GM12873 (cell line): Measurements from ENCODE around the gene ERC2.
A peak's percentile ranks its signal among the peaks of the same experiment; 100 is the strongest.

Source experiments
- CTCF ChIP-seq: IDR thresholded peaks from 2 replicates; pipeline ENCODE4 v1.5.1; 2012; ENCODE audit warnings: low read depth, mild to moderate bottlenecking, moderate library complexity, low read length, control low read depth; ENCODE audit not compliant: insufficient read depth; ENCODE audit errors: missing control alignments

The ERC2 gene

GRCh38 chr3:56260262-56260661, 208.0 kb downstream of the ERC2 start:
- TF ChIP-seq CTCF: no peak

GRCh38 chr3:56257826-56258225, 210.4 kb downstream of the ERC2 start:
- TF ChIP-seq CTCF: no peak

- TF ChIP-seq CTCF: peak; percentile 38
Observed at GRCh38 chr3:56254835-56255234, 213.4 kb downstream of the ERC2 start.

GRCh38 chr3:56253941-56254665, 214.2 kb downstream of the ERC2 start:
- TF ChIP-seq CTCF: no peak

GRCh38 chr3:56251343-56251945, 216.8 kb downstream of the ERC2 start:
- peak; percentile 66 for TF ChIP-seq CTCF

GRCh38 chr3:56248021-56248420, 220.2 kb downstream of the ERC2 start:
- TF ChIP-seq CTCF: no peak

GRCh38 chr3:56238299-56238698, 230.0 kb downstream of the ERC2 start:
- no peak for TF ChIP-seq CTCF
